Liver (tissue), 3 donors: ENCODE results near the gene TSHR.

Experiments
- CTCF ChIP-seq: fragments of 150-350 bp; IDR thresholded peaks from 2 replicates; pipeline ENCODE4 v1.5.1; 2017; ENCODE audit warnings: improper control_type of control experiment, low read depth, low read length; ENCODE audit not compliant: missing input control
- GABPA ChIP-seq, 2 donors: IDR thresholded peaks in 1 of 2; conservative IDR thresholded peaks in 1 of 2; 2 replicates each; pipeline ENCODE4 v1.6.1; 2016; ENCODE audit warnings: antibody characterized with exemption in 2 of 2, mild to moderate bottlenecking in 1 of 2, moderate library complexity in 1 of 2
- RAD21 ChIP-seq, 2 donors: IDR thresholded peaks; 2 replicates each; pipeline ENCODE4 v1.6.1; 2016; ENCODE audit warnings: antibody characterized with exemption in 2 of 2, mild to moderate bottlenecking in 2 of 2
- REST ChIP-seq: IDR thresholded peaks from 2 replicates; pipeline ENCODE4 v1.6.1; 2016; ENCODE audit warnings: antibody characterized with exemption, mild to moderate bottlenecking
- RXRA ChIP-seq, 2 donors: IDR thresholded peaks; 2 replicates each; pipeline ENCODE4 v1.6.1; 2017 to 2018; ENCODE audit warnings: antibody characterized with exemption in 2 of 2, mild to moderate bottlenecking in 1 of 2
- YY1 ChIP-seq: IDR thresholded peaks from 2 replicates; pipeline ENCODE4 v1.6.1; 2016; ENCODE audit warnings: antibody characterized with exemption, mild to moderate bottlenecking
- donor health status: healthy.
- donor health status: healthy.

- TF ChIP-seq CTCF, result no peak
- TF ChIP-seq REST, result no peak
- TF ChIP-seq YY1, result no peak
- no peak for TF ChIP-seq RXRA (IDR thresholded peaks at IDR 0.05)
- TF ChIP-seq RAD21 (IDR thresholded peaks at IDR 0.05), result no peak
- no peak for TF ChIP-seq GABPA (IDR thresholded peaks at IDR 0.05 in 1 of 2, conservative IDR thresholded peaks at IDR 0.05 in 1 of 2)
These were observed 170.1 kb downstream of the TSHR start for GRCh38 chr14:81125536-81125935.
